ENCODE measurements around the gene ITPR1.

Gene ITPR1

GRCh38 chr3:4581498-4581897 is 88.3 kb downstream of the ITPR1 start:
- no peak for DNase-seq (ENCODE audit: low read depth)
- H3K4me3 ChIP-seq (ENCODE audit: low read depth, low read length) = no peak overlapping the region
- TF ChIP-seq CTCF (IDR thresholded peaks at IDR 0.05; ENCODE audit: low read depth, low read length, missing control alignments) = no peak
- in situ Hi-C loops (cut with HindIII; ENCODE audit: low sequenced_read_pairs) = no loop called here

- TF ChIP-seq CTCF (IDR thresholded peaks at IDR 0.05; ENCODE audit: low read depth, low read length, missing control alignments) = no peak
- no peak overlapping the region for H3K4me3 ChIP-seq (ENCODE audit: low read depth, low read length)
- in situ Hi-C loops (cut with HindIII; ENCODE audit: low sequenced_read_pairs) = no loop called here
- DNase-seq (ENCODE audit: low read depth) = no peak
Observed at GRCh38 chr3:4581920-4582611, 88.9 kb downstream of the ITPR1 start.

GRCh38 chr3:4582624-4583023 is 89.5 kb downstream of the ITPR1 start:
- no peak overlapping the region for H3K4me3 ChIP-seq (ENCODE audit: low read depth, low read length)
- TF ChIP-seq CTCF (IDR thresholded peaks at IDR 0.05; ENCODE audit: low read depth, low read length, missing control alignments) = no peak
- in situ Hi-C loops (cut with HindIII; ENCODE audit: low sequenced_read_pairs) = no loop called here
- no peak for DNase-seq (ENCODE audit: low read depth)

GRCh38 chr3:4583416-4583815 is 90.3 kb downstream of the ITPR1 start:
- TF ChIP-seq CTCF (IDR thresholded peaks at IDR 0.05; ENCODE audit: low read depth, low read length, missing control alignments) = no peak
- DNase-seq (ENCODE audit: low read depth) = no peak
- H3K4me3 ChIP-seq (ENCODE audit: low read depth, low read length) = no peak overlapping the region
- in situ Hi-C loops (cut with HindIII; ENCODE audit: low sequenced_read_pairs) = no loop called here

- in situ Hi-C loops (cut with HindIII; ENCODE audit: low sequenced_read_pairs) = no loop called here
- no peak overlapping the region for H3K4me3 ChIP-seq (ENCODE audit: low read depth, low read length)
- DNase-seq (ENCODE audit: low read depth) = no peak
- TF ChIP-seq CTCF (IDR thresholded peaks at IDR 0.05; ENCODE audit: low read depth, low read length, missing control alignments) = no peak
Observed at GRCh38 chr3:4584456-4585249, 91.5 kb downstream of the ITPR1 start.

- H3K4me3 ChIP-seq (ENCODE audit: low read depth, low read length) = no peak overlapping the region
- no peak for TF ChIP-seq CTCF (IDR thresholded peaks at IDR 0.05; ENCODE audit: low read depth, low read length, missing control alignments)
- no peak for DNase-seq (ENCODE audit: low read depth)
- in situ Hi-C loops (cut with HindIII; ENCODE audit: low sequenced_read_pairs) = no loop called here
Observed at GRCh38 chr3:4586381-4586780, 93.2 kb downstream of the ITPR1 start.

Data from astrocyte of the cerebellum (primary cell).